ENCODE measurements around the gene DCTN2.
"Not testable (repeated sequence)": the region's sequence is repeated elsewhere in the genome, so short reads cannot be mapped to it uniquely, and the experiment has no call there.

Gene DCTN2

DNA sequence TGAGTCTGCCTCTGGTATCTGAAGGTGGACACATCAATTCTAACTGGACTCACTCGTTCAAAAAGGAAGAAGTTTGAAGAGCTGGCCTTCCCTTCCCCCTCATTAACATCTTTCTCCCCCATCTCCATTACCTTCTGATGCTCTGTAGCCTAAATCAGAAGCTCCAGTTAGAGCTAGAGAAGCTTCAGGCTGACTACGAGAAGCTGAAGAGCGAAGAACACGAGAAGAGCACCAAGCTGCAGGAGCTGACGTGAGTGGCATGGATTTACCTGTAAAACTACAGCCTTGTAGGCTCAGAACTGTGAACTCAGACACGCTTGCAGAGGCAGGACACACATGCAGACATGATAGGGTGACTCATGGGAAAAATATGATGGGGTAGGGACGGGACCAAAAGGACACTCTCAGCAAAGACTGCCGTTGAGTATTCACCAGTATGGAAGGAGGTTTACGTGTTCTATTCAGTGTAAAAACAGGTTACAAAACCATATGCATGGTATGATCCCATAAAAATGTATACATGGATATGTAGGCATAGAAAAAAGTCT, 29.7 kb upstream of the DCTN2 start:
- TF ChIP-seq CTCF (IDR thresholded peaks at IDR 0.05; ENCODE audit: control insufficient read depth, extremely low read depth, insufficient read depth), result no peak
- no peak for DNase-seq (ENCODE audit: low read depth)
- no peak overlapping the region for H3K4me3 ChIP-seq (ENCODE audit: low read depth, low read length)

GRCh38 chr12:57575771-57576612, 29.0 kb upstream of the DCTN2 start:
- no peak overlapping the region for H3K4me3 ChIP-seq (ENCODE audit: low read depth, low read length)
- TF ChIP-seq CTCF (IDR thresholded peaks at IDR 0.05; ENCODE audit: control insufficient read depth, extremely low read depth, insufficient read depth), result no peak
- DNase-seq (ENCODE audit: low read depth), result no peak

DNA sequence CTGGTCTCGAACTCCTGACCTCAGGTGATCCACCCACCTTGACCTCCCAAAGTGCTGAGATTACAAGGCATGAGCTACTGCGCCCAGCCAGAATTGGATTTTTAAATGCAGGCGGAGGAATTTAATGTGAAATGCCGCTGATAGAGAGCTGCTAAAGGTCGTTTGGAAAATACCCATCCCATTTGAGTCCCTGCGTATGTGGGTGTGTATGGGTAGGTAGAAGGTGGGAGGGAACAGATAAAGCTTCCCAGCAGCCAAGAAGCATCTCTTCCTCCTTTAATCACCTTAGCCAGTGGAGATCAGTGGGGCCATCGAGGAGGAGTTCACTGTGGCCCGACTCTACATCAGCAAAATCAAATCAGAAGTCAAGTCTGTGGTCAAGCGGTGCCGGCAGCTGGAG, 27.8 kb upstream of the DCTN2 start:
- H3K4me3 ChIP-seq (ENCODE audit: low read depth, low read length), result no peak overlapping the region
- no peak for DNase-seq (ENCODE audit: low read depth)
- no peak for TF ChIP-seq CTCF (IDR thresholded peaks at IDR 0.05; ENCODE audit: control insufficient read depth, extremely low read depth, insufficient read depth)

- no peak overlapping the region for H3K4me3 ChIP-seq (ENCODE audit: low read depth, low read length)
- no peak for DNase-seq (ENCODE audit: low read depth)
- TF ChIP-seq CTCF (IDR thresholded peaks at IDR 0.05; ENCODE audit: control insufficient read depth, extremely low read depth, insufficient read depth), result no peak
These were observed 25.2 kb upstream of the DCTN2 start for GRCh38 chr12:57571926-57572762.

- not testable (repeated sequence) for H3K4me3 ChIP-seq (ENCODE audit: low read depth, low read length); DNase-seq (ENCODE audit: low read depth)
These were observed 23.4 kb upstream of the DCTN2 start for GRCh38 chr12:57570438-57570837.

GRCh38 chr12:57569858-57570257, 22.9 kb upstream of the DCTN2 start:
- no peak for TF ChIP-seq CTCF (IDR thresholded peaks at IDR 0.05; ENCODE audit: control insufficient read depth, extremely low read depth, insufficient read depth)
- no peak overlapping the region for H3K4me3 ChIP-seq (ENCODE audit: low read depth, low read length)
- no peak for DNase-seq (ENCODE audit: low read depth)

- no peak overlapping the region for H3K4me3 ChIP-seq (ENCODE audit: low read depth, low read length)
- DNase-seq (ENCODE audit: low read depth), result no peak
- no peak for TF ChIP-seq CTCF (IDR thresholded peaks at IDR 0.05; ENCODE audit: control insufficient read depth, extremely low read depth, insufficient read depth)
These were observed 21.8 kb upstream of the DCTN2 start for GRCh38 chr12:57568838-57569237.

All from LNCaP clone FGC (cell line).